MM.1S (cell line): ENCODE results near the gene PIK3C3.

ENCODE experiments used
- DNase-seq: peaks from one replicate; pipeline ENCODE4 v3.0.0-alpha.2; 2015
- H2AFZ ChIP-seq: fragments of 300-600 bp; sonication (generic); 2 replicates; pipeline ENCODE4 v1.6.0; 2016; ENCODE audit warnings: antibody characterized with exemption, low read length
- H3F3A ChIP-seq: fragments of 300-600 bp; sonication (generic); 2 replicates; pipeline ENCODE4 v1.6.1; 2016; ENCODE audit warnings: mild to moderate bottlenecking, antibody characterized with exemption, low read length, moderate library complexity, mixed read lengths; ENCODE audit not compliant: insufficient read depth
- H3K27ac ChIP-seq: fragments of 300-600 bp; sonication (generic); 2 replicates; pipeline ENCODE4 v1.5.1; 2016; ENCODE audit warnings: mild to moderate bottlenecking, low read length
- H3K27me3 ChIP-seq: fragments of 300-600 bp; sonication (generic); replicated peaks from 2 replicates; pipeline ENCODE4 v1.6.0; 2016; ENCODE audit warnings: low read length; ENCODE audit not compliant: insufficient read depth
- H3K36me3 ChIP-seq: fragments of 300-600 bp; sonication (generic); replicated peaks from 2 replicates; pipeline ENCODE4 v1.6.1; 2016; ENCODE audit warnings: mild to moderate bottlenecking, low read length, mixed read lengths; ENCODE audit not compliant: insufficient read depth
- H3K4me1 ChIP-seq: fragments of 300-600 bp; sonication (generic); 2 replicates; pipeline ENCODE4 v1.6.1; 2016; ENCODE audit warnings: low read length, mixed read lengths
- H3K4me2 ChIP-seq: fragments of 300-600 bp; sonication (generic); 2 replicates; pipeline ENCODE4 v1.6.0; 2016; ENCODE audit warnings: low read depth, low read length
- H3K4me3 ChIP-seq: fragments of 300-600 bp; sonication (generic); 2 replicates; pipeline ENCODE4 v1.5.1; 2016; ENCODE audit warnings: low read length, mixed read lengths
- H3K79me2 ChIP-seq: fragments of 300-600 bp; sonication (generic); 2 replicates; pipeline ENCODE4 v1.6.1; 2016; ENCODE audit warnings: mixed run types, low read length, mixed read lengths
- H3K9ac ChIP-seq: fragments of 300-600 bp; sonication (generic); 2 replicates; pipeline ENCODE4 v1.6.1; 2016; ENCODE audit warnings: low read length, mixed read lengths
- H3K9me2 ChIP-seq: fragments of 300-600 bp; sonication (generic); replicated peaks from 2 replicates; pipeline ENCODE4 v1.6.1; 2016; ENCODE audit warnings: mild to moderate bottlenecking, low read length, mixed read lengths; ENCODE audit not compliant: insufficient read depth
- H3K9me3 ChIP-seq: fragments of 300-600 bp; sonication (generic); replicated peaks from 2 replicates; pipeline ENCODE4 v1.6.1; 2016; ENCODE audit warnings: mild to moderate bottlenecking, low read length, mixed read lengths; ENCODE audit not compliant: insufficient read depth
- H4K20me1 ChIP-seq: fragments of 300-600 bp; sonication (generic); 2 replicates; pipeline ENCODE4 v1.6.1; 2016; ENCODE audit warnings: mild to moderate bottlenecking, low read length, moderate library complexity, mixed read lengths; ENCODE audit not compliant: insufficient read depth
- EZH2 ChIP-seq: fragments of 300-600 bp; sonication (generic); optimal IDR thresholded peaks from 2 replicates; pipeline ENCODE3; 2017; ENCODE audit warnings: low read depth, mild to moderate bottlenecking, antibody characterized with exemption, low read length, mixed read lengths
- EZH2phosphoT487 ChIP-seq: fragments of 300-600 bp; sonication (generic); IDR thresholded peaks from 2 replicates; pipeline ENCODE4 v1.6.1; 2018; ENCODE audit warnings: antibody characterized with exemption, low read length
- TF ChIP-seq, protein P1 (sequence below): fragments of 300-600 bp; sonication (generic); IDR thresholded peaks from 2 replicates; pipeline ENCODE4 v1.5.1; 2016; ENCODE audit warnings: antibody characterized with exemption, low read length, mixed read lengths

Gene PIK3C3

DNA sequence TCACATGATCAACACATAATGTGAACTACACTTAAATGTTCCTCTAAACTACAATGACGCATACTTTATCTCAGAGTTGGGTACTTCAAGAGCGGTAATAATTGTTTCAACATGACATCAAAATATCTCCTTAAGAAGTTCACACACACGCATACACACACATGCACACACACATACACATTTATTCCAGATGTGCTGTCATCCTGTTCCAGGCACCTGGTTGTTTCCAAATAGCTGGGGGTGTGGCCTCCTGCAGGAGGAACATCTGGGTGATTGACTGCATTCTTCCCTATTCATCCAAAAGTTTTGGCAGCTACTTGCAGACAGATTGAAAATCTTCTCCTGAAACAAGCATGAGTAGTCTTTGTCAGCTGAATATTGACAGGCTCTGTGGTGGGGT is 37.9 kb upstream of the PIK3C3 start:
- no peak overlapping the region for H3K9ac ChIP-seq
- TF ChIP-seq EZH2 (no peak), EZH2phosphoT487 (no peak)
- TF ChIP-seq, protein P1, sequence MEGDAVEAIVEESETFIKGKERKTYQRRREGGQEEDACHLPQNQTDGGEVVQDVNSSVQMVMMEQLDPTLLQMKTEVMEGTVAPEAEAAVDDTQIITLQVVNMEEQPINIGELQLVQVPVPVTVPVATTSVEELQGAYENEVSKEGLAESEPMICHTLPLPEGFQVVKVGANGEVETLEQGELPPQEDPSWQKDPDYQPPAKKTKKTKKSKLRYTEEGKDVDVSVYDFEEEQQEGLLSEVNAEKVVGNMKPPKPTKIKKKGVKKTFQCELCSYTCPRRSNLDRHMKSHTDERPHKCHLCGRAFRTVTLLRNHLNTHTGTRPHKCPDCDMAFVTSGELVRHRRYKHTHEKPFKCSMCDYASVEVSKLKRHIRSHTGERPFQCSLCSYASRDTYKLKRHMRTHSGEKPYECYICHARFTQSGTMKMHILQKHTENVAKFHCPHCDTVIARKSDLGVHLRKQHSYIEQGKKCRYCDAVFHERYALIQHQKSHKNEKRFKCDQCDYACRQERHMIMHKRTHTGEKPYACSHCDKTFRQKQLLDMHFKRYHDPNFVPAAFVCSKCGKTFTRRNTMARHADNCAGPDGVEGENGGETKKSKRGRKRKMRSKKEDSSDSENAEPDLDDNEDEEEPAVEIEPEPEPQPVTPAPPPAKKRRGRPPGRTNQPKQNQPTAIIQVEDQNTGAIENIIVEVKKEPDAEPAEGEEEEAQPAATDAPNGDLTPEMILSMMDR: no peak
- H3K9me2 ChIP-seq: no peaks in the 10 kb centered on the region
- H3K9me3 ChIP-seq: no peaks in the 10 kb centered on the region
- H3K4me3 ChIP-seq: no peak overlapping the region
- H4K20me1 ChIP-seq: no peaks in the 10 kb centered on the region
- H3K79me2 ChIP-seq: no peaks in the 10 kb centered on the region
- H3K4me2 ChIP-seq: no peak overlapping the region
- no peaks in the 10 kb centered on the region for H3K27me3 ChIP-seq
- no peaks in the 10 kb centered on the region for H3K4me1 ChIP-seq
- no peak overlapping the region for H2AFZ ChIP-seq
- H3K36me3 ChIP-seq: no peaks in the 10 kb centered on the region
- no peak overlapping the region for H3K27ac ChIP-seq
- no peaks in the 10 kb centered on the region for H3F3A ChIP-seq
- DNase-seq: no peak

DNA sequence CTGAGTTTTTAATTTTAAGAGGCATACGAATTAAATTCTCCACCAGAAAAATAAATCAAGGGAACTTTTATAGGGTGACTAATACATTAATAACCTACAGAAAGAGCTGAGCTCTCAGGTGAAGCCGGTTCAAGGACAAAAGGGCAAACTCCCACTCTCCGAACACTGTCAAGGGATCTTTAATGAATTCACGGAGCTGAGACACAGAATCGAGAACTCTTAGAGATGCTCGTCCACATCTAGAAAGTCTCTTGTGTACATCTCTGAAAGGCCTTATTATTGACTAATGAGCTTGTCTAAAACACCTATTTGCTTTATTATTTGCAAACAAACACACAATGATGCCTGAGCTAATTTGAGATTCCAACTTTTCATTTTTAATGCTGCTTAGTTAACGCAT is 33.3 kb upstream of the PIK3C3 start:
- no peak for DNase-seq
- Histone ChIP-seq H3F3A (no peaks in the 10 kb centered on the region), H3K27me3 (no peaks in the 10 kb centered on the region), H3K9me3 (no peaks in the 10 kb centered on the region), H2AFZ (no peak overlapping the region), H3K36me3 (no peaks in the 10 kb centered on the region), H3K27ac (no peak overlapping the region), H4K20me1 (no peaks in the 10 kb centered on the region), H3K4me2 (no peak overlapping the region), H3K9me2 (no peaks in the 10 kb centered on the region), H3K79me2 (no peaks in the 10 kb centered on the region), H3K4me3 (no peak overlapping the region), H3K4me1 (no peaks in the 10 kb centered on the region), H3K9ac (no peak overlapping the region)
- no peak for TF ChIP-seq EZH2phosphoT487
- TF ChIP-seq, protein P1: no peak

DNA sequence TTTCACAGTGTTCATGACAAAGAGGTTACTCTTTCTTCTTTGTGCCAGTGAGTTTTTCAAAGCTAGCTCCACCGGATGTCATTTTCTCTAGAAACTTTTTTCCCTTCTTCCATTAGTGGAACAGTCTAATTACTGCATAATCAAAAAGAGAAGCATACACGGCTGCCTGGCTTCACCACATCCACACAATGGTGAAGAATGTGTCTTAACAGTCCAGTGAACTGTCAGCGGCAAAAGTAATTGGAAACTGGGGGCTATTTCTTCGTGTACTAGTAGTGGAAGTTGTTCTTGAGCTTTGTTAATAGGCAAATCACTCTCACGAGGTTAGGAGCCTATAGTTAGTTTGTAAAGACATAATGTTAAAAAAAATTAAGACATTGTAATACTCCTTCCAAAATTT is 32.9 kb upstream of the PIK3C3 start:
- Histone ChIP-seq H3F3A (no peaks in the 10 kb centered on the region), H3K79me2 (no peaks in the 10 kb centered on the region), H3K27me3 (no peaks in the 10 kb centered on the region), H2AFZ (no peak overlapping the region), H4K20me1 (no peaks in the 10 kb centered on the region), H3K4me2 (no peak overlapping the region), H3K4me3 (no peak overlapping the region), H3K9ac (no peak overlapping the region), H3K4me1 (no peaks in the 10 kb centered on the region), H3K9me3 (no peaks in the 10 kb centered on the region), H3K9me2 (no peaks in the 10 kb centered on the region), H3K27ac (no peak overlapping the region), H3K36me3 (no peaks in the 10 kb centered on the region)
- DNase-seq: no peak
- TF ChIP-seq EZH2phosphoT487: no peak
- TF ChIP-seq, protein P1: no peak
- no peak for TF ChIP-seq EZH2

DNA sequence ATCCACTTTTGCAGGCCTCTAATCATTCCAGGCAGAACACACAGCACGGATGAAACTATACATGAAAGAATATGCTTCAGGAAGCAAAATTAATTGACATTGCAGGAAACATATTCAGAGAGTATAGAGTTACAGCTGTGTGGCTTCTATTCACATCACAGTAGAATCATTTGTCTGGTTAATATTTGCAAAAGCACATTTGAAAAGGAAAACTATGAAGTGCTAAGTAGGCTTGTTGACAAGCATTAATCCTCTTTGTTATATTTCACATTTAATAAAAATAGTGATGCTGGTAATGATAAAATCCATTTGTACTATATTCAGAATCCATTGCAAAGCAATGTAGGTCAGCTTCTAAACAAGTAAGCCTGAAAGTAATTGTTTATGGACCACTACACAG is 32.2 kb upstream of the PIK3C3 start:
- Histone ChIP-seq H3K79me2 (no peaks in the 10 kb centered on the region), H3K9ac (no peak overlapping the region), H3K27me3 (no peaks in the 10 kb centered on the region), H3K27ac (no peak overlapping the region), H3K4me3 (no peak overlapping the region), H3K4me2 (no peak overlapping the region), H3K9me3 (no peaks in the 10 kb centered on the region), H3F3A (no peaks in the 10 kb centered on the region), H2AFZ (no peak overlapping the region), H4K20me1 (no peaks in the 10 kb centered on the region), H3K36me3 (no peaks in the 10 kb centered on the region), H3K4me1 (no peaks in the 10 kb centered on the region), H3K9me2 (no peaks in the 10 kb centered on the region)
- TF ChIP-seq EZH2: no peak
- TF ChIP-seq, protein P1: no peak
- no peak for TF ChIP-seq EZH2phosphoT487
- no peak for DNase-seq
